GM12874 (cell line): ENCODE data around the gene GNGT2.

ENCODE experiments used
- TF ChIP-seq, protein P1 (sequence below): IDR thresholded peaks from 2 replicates; pipeline ENCODE4 v1.5.1; 2011; ENCODE audit warnings: low read depth, mild to moderate bottlenecking, control low read depth, low read length, moderate library complexity; ENCODE audit not compliant: insufficient read depth

The GNGT2 gene

DNA sequence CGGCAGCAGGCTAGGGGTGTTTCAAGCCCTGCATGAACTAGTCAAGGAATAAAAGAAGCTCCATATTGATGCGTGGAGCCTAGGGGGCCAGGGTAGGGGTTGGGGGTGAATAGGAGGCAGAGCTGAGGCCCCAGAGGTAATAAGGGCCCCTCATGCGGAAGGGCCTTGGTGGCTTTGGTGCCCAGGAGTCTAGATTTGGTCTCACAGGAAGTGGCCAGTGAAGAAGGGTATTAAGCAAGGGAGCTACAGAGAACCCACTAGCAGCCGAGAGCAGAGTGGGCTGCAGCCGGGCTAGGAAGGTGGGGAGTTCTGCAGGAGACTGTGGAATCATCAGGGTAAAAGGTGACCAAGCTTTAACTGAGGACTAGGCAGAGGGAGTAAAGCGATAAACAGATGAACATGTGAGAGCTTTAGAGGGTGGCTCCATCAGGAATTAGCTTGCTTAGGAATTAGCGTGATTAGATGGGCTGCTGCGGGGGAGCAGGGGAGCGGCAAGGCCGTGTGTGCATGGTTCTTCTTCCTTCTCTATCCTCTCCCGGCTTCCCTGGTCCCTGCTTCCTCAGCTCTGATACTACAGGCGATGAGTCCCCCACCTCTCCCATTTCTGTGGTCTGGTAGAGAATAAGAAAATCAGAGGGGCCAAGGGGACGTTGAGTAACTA lies 9.8 kb downstream of the GNGT2 start:
- TF ChIP-seq, protein P1, sequence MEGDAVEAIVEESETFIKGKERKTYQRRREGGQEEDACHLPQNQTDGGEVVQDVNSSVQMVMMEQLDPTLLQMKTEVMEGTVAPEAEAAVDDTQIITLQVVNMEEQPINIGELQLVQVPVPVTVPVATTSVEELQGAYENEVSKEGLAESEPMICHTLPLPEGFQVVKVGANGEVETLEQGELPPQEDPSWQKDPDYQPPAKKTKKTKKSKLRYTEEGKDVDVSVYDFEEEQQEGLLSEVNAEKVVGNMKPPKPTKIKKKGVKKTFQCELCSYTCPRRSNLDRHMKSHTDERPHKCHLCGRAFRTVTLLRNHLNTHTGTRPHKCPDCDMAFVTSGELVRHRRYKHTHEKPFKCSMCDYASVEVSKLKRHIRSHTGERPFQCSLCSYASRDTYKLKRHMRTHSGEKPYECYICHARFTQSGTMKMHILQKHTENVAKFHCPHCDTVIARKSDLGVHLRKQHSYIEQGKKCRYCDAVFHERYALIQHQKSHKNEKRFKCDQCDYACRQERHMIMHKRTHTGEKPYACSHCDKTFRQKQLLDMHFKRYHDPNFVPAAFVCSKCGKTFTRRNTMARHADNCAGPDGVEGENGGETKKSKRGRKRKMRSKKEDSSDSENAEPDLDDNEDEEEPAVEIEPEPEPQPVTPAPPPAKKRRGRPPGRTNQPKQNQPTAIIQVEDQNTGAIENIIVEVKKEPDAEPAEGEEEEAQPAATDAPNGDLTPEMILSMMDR, result no peak

DNA sequence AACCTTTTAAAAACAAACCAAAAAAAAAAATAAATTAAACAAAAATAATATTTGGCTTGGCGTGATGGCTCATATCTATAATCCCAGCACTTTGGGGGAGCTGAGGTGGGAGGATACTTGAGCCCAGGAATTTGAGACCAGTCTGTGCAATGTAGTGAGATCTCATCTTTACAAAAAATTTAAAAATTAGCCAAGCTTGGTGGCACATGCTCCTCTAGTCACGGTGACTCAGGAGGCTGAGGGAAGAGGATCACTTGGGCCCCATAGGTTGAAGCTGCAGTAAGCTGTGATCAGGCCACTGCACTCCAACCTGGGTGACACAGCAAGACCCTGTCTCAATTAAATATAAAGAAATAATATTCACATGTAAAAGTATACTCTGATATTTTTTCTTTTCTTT lies 12.2 kb downstream of the GNGT2 start:
- TF ChIP-seq, protein P1, result no peak

DNA sequence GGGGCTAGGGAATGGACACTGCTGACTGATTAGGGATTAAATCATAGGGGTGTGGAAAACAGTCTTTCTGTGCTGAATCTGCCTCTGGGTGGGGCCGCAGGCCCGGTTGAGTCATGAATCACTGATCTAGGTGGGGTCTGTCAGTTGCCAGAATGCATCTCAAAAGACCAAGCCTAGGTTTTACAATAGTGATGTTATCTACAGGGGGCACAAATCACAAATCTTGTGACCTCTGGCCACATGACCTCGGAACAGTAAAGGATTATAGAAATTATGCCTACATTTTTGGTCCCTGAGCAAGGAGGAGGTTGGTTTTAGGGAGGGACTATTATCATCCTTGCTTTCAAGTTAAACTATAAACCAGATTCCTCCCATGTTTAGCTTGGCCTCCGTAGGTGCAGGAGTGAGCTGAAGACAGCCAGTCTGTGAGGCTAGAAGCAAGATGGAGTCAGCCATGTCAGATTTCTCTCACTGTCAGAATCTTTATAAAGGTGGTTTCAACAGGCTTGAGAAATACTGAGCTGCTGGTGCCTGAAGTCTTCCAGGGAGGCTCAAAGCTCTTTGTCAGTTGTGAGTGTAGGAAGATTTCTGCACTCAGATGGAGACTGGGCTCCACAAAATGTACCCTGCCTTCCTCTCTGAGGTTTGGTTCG lies 12.9 kb downstream of the GNGT2 start:
- TF ChIP-seq, protein P1, result no peak

DNA sequence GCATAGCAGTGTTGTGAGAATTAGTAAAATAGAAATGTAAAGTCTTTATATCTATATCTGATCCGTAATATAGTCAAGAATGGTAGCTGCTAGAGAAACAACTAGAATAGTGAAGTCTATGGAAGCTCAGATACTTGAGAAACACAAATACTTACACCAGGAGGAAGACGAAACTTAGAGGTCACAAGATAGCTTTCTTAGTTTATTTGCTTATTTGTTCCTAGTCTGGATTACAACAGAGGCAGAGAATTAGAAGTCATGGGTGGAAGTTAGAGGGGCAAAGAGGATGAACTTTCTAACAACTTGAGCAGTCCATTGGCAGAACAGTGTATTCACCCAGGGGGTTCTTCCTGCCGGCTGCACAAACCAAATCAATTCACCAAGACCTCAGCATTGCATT lies 13.9 kb downstream of the GNGT2 start:
- TF ChIP-seq, protein P1, result no peak

DNA sequence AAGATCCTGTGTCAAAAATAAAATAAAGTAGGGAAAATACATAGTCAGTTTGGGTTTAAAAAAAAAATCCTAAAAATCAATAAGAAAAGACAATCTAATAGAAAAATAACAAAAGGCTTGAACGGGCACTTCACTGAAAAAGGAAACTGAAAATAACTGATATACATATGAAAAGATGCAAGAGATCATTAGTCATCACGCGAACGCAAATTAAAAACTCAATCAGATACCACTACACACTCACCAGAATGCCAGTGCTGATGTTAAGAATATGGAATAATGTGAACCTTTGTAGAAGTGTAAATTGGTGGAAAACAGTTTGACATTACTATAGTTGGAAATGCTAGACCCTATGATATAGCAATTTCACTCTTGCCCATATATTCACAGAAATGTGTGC lies 14.6 kb downstream of the GNGT2 start:
- TF ChIP-seq, protein P1, result no peak

DNA sequence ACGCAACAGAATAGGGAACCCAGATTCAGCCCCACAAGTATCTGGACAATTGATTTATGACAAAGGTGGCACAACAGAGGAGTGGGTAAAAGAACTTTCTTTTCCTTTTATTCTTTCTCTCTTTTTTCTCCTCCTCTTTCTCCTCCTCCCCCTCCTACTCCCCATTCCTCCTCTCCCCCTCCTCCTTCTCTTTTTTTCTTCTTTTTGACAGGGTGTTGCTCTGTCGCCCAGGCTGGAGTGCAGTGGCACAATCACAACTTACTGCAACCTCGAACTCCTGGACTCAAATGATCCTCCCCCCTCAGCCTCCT lies 16.1 kb downstream of the GNGT2 start:
- TF ChIP-seq, protein P1, result no peak

DNA sequence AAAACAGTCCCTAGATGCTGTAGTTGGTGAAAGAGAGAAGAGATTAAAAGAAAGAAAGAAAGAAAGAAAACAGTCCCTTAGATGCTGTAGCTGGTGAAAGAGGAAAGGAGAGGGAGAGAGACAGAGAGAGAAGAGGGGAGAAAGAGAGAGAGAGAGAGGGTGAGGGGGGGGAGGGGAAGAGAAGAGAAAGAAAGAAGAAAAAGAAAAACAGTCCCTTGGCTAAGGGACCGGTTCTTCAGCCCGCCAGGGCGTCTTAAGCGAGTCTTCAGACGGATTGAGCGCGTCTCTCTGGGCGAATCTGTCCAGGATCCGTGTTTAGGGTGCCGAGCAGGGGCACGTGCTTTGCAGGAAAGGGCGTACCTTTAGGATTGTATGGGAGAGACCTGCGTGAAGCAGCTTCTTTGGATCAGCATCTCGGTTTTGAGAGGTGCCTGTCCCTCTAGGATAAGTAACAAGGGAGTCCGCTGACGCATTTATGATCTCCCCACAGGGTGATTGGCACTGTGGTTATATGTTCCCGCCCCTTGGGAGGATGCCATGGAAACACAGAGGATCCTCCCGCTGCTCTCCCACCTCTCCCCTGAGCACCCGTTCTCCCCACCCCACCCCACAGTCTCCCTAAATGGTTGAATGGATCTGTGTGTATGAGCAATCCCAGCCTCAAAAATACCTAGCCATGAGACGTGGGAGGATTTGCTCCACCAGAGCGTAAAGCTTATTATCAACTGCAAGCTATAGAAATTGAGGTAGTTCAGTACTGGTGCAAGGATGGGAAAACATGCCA lies 16.7 kb downstream of the GNGT2 start:
- TF ChIP-seq, protein P1, result no peak
